ENCODE results near the gene GRPEL1. TPM values are rescaled to one million over a fixed set of nuclear protein-coding genes. Genes with fewer than 3 reads are reported as not detected.
"Not testable (repeated sequence)": the region's sequence is repeated elsewhere in the genome, so short reads cannot be mapped to it uniquely, and the experiment has no call there.

GRPEL1 gene
- total RNA-seq, 1 experiment from 2014 or later = 47.3 TPM

DNA sequence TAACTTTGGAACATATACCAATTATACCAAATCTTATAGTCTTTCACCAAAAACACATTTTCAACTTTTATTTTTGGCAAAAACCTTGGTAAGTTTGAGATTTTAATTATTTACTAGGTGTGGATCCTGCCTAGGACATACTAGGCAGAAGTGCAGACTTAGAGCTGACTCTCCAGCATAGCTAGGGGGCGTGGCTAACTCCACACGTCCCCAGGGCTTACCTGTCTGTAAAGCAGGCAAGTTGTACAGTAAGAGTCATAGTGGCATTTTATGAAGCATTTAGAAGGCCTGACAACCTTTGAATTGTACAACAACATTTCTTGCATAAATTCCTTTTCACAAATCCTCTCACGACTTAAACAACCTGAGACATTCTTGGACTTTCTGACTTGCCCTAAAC is 19.2 kb upstream of the GRPEL1 start:
- BruUV-seq (replicated peaks) = no TSS peak
- H3K4me3 ChIP-seq (ENCODE audit: low read depth, low read length) = no peak overlapping the region
- no peak for DNase-seq
- H3K9me3 ChIP-seq = no peaks in the 10 kb centered on the region
- H3K4me1 Mint-ChIP-seq (ENCODE audit: low read depth, unreplicated experiment) = peaks cover 11% of the 10 kb centered on the region
- no peaks in the 10 kb centered on the region for H3K4me1 ChIP-seq
- H3K36me3 Mint-ChIP-seq (ENCODE audit: insufficient read depth, unreplicated experiment) = no peaks in the 10 kb centered on the region
- no peaks in the 10 kb centered on the region for H3K27me3 ChIP-seq (replicated peaks; ENCODE audit: control insufficient read depth, insufficient read depth, low read length)
- ChIA-PET CTCF (interaction anchor here (0.6 to 1.0 kb wide), 2 partner anchors 16 to 81 kb away, joined by 3 to 4 read pairs; no protein-coding TSS in a partner anchor), POLR2A (no interaction called here)
- H3K9me3 Mint-ChIP-seq (ENCODE audit: unreplicated experiment) = no peaks in the 10 kb centered on the region
- no peak overlapping the region for H3K4me3 Mint-ChIP-seq (ENCODE audit: unreplicated experiment)
- no peaks in the 10 kb centered on the region for H3K27me3 Mint-ChIP-seq (ENCODE audit: insufficient read depth, unreplicated experiment)
- H3K27ac Mint-ChIP-seq (ENCODE audit: unreplicated experiment) = no peak overlapping the region
- intact Hi-C loops (cut with micrococcal nuclease; ENCODE audit: unreplicated experiment) = no loop called here
- TF ChIP-seq, protein P1, sequence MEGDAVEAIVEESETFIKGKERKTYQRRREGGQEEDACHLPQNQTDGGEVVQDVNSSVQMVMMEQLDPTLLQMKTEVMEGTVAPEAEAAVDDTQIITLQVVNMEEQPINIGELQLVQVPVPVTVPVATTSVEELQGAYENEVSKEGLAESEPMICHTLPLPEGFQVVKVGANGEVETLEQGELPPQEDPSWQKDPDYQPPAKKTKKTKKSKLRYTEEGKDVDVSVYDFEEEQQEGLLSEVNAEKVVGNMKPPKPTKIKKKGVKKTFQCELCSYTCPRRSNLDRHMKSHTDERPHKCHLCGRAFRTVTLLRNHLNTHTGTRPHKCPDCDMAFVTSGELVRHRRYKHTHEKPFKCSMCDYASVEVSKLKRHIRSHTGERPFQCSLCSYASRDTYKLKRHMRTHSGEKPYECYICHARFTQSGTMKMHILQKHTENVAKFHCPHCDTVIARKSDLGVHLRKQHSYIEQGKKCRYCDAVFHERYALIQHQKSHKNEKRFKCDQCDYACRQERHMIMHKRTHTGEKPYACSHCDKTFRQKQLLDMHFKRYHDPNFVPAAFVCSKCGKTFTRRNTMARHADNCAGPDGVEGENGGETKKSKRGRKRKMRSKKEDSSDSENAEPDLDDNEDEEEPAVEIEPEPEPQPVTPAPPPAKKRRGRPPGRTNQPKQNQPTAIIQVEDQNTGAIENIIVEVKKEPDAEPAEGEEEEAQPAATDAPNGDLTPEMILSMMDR (IDR thresholded peaks at IDR 0.05; ENCODE audit: insufficient read depth in 1 of 2, low read depth in 1 of 2, low read length in 1 of 2, severe bottlenecking in 1 of 2, unreplicated experiment in 1 of 2) = no peak
- H3K36me3 ChIP-seq (ENCODE audit: control insufficient read depth, insufficient read depth, low read length) = no peaks in the 10 kb centered on the region

- Mint-ChIP-seq H3K4me3 (ENCODE audit: unreplicated experiment) (no peak overlapping the region), H3K9me3 (ENCODE audit: unreplicated experiment) (no peaks in the 10 kb centered on the region), H3K27ac (ENCODE audit: unreplicated experiment) (no peak overlapping the region), H3K27me3 (ENCODE audit: insufficient read depth, unreplicated experiment) (no peaks in the 10 kb centered on the region), H3K4me1 (ENCODE audit: low read depth, unreplicated experiment) (peaks cover 11% of the 10 kb centered on the region), H3K36me3 (ENCODE audit: insufficient read depth, unreplicated experiment) (no peaks in the 10 kb centered on the region)
- CTCF ChIA-PET = interaction anchor here (0.6 to 1.0 kb wide), 2 partner anchors 15 to 82 kb away, joined by 3 to 4 read pairs; no protein-coding TSS in a partner anchor
- H3K4me3 ChIP-seq (ENCODE audit: low read depth, low read length) = no peak overlapping the region
- H3K9me3 ChIP-seq = no peaks in the 10 kb centered on the region
- BruUV-seq (replicated peaks) = no TSS peak
- intact Hi-C loops (cut with micrococcal nuclease; ENCODE audit: unreplicated experiment) = no loop called here
- H3K27me3 ChIP-seq (replicated peaks; ENCODE audit: control insufficient read depth, insufficient read depth, low read length) = no peaks in the 10 kb centered on the region
- no peaks in the 10 kb centered on the region for H3K36me3 ChIP-seq (ENCODE audit: control insufficient read depth, insufficient read depth, low read length)
- H3K4me1 ChIP-seq = no peaks in the 10 kb centered on the region
- POLR2A ChIA-PET = no interaction called here
- no peak for DNase-seq
- TF ChIP-seq, protein P1 (IDR thresholded peaks at IDR 0.05; ENCODE audit: insufficient read depth in 1 of 2, low read depth in 1 of 2, low read length in 1 of 2, severe bottlenecking in 1 of 2, unreplicated experiment in 1 of 2) = no peak
Observed at GRCh38 chr4:7086384-7086783, 18.5 kb upstream of the GRPEL1 start.

- H3K4me3 Mint-ChIP-seq (ENCODE audit: unreplicated experiment); H3K36me3 ChIP-seq (ENCODE audit: control insufficient read depth, insufficient read depth, low read length); H3K9me3 ChIP-seq; H3K36me3 Mint-ChIP-seq (ENCODE audit: insufficient read depth, unreplicated experiment); DNase-seq; H3K27me3 Mint-ChIP-seq (ENCODE audit: insufficient read depth, unreplicated experiment); BruUV-seq (replicated peaks); H3K27me3 ChIP-seq (replicated peaks; ENCODE audit: control insufficient read depth, insufficient read depth, low read length); POLR2A ChIA-PET; H3K9me3 Mint-ChIP-seq (ENCODE audit: unreplicated experiment); H3K27ac Mint-ChIP-seq (ENCODE audit: unreplicated experiment); H3K4me3 ChIP-seq (ENCODE audit: low read depth, low read length); H3K4me1 ChIP-seq: not testable (repeated sequence)
- intact Hi-C loops (cut with micrococcal nuclease; ENCODE audit: unreplicated experiment) = loop anchor here (5.0 kb wide), 1 partner anchor 362 kb away; no protein-coding TSS in a partner anchor
- H3K4me1 Mint-ChIP-seq (ENCODE audit: low read depth, unreplicated experiment) = peaks cover 11% of the 10 kb centered on the region
- CTCF ChIA-PET = interaction anchor here (0.9 to 4.3 kb wide), 3 partner anchors 12 to 101 kb away, joined by 3 to 39 read pairs (median 4); a partner anchor contains a TSS
Observed at GRCh38 chr4:7084564-7084961, 16.7 kb upstream of the GRPEL1 start.

All from Caco-2 (cell line).